Esophagus muscularis mucosa (tissue), 4 donors: ENCODE measurements around the gene ZBP1. TPM values are rescaled to one million over a fixed set of nuclear protein-coding genes. Genes with fewer than 3 reads are reported as not detected.

Source experiments
- DNase-seq: peaks from one replicate; pipeline ENCODE4 v3.0.0-alpha.2; 2017; ENCODE audit errors: extremely low spot score
- H3K27ac ChIP-seq, 4 donors: fragments of 200-600 bp; sonication (generic); replicated peaks in 1 of 4; 1 replicate in 3 of 4; 2 replicates in 1 of 4; pipeline ENCODE4 v1.5.1; 2016 to 2019; ENCODE audit warnings: mild to moderate bottlenecking in 1 of 4
- H3K27me3 ChIP-seq, 4 donors: fragments of 200-600 bp; sonication (generic); one replicate each; pipeline versions ENCODE4 v1.5.1 to v1.6.0; 2016 to 2019
- H3K36me3 ChIP-seq, 4 donors: fragments of 200-600 bp; sonication (generic); one replicate each; pipeline ENCODE4 v1.5.1; 2016 to 2019
- H3K4me1 ChIP-seq, 4 donors: fragments of 200-600 bp; sonication (generic); one replicate each; pipeline ENCODE4 v1.5.1; 2016 to 2019
- H3K4me3 ChIP-seq, 4 donors: fragments of 200-600 bp; sonication (generic); 1 replicate in 2 of 4; 2 replicates in 2 of 4; pipeline ENCODE4 v1.5.1; 2016 to 2019; ENCODE audit warnings: mild to moderate bottlenecking in 4 of 4, moderate library complexity in 1 of 4
- H3K9me3 ChIP-seq, 4 donors: fragments of 200-600 bp; sonication (generic); 1 replicate in 3 of 4; 2 replicates in 1 of 4; pipeline ENCODE4 v1.5.1; 2016 to 2019
- CTCF ChIP-seq, 3 experiments: fragments of 200-600 bp in 2 of 3; fragments of 450-650 bp in 1 of 3; sonication (generic) in 2 of 3; IDR thresholded peaks; one replicate each; pipeline ENCODE4 v1.5.1; 2017 to 2019; ENCODE audit warnings: antibody characterized with exemption in 3 of 3, mild to moderate bottlenecking in 2 of 3, moderate library complexity in 1 of 3
- EP300 ChIP-seq: sonication (generic); formaldehyde crosslinking; IDR thresholded peaks from one replicate; pipeline ENCODE4 v1.6.1; 2017; ENCODE audit warnings: antibody characterized with exemption
- POLR2A ChIP-seq: fragments of 450-650 bp; IDR thresholded peaks from one replicate; pipeline ENCODE4 v1.6.1; 2017; ENCODE audit warnings: antibody characterized with exemption, moderate library complexity, mild to moderate bottlenecking, low read depth
- POLR2AphosphoS5 ChIP-seq, 2 donors: sonication (generic); formaldehyde crosslinking; IDR thresholded peaks; one replicate each; pipeline ENCODE4 v1.6.1; 2017; ENCODE audit warnings: antibody characterized with exemption in 2 of 2
- WGBS: methylation state at CpG from one replicate; pipeline ENCODE4 v1.1.5; 2018; 5-methylcytosine and 5-hydroxymethylcytosine counted together
- intact Hi-C: fragments of 100-400 bp; cut with DNase I; formaldehyde crosslinking; loops from one replicate; pipeline ENCODE4 v1.15.1; 2023
- total RNA-seq, 4 donors: library from RNA; depleted of rRNA; stranded (reverse); fragments of >200 nt; gene quantifications; one replicate each; pipeline versions ENCODE4 v1.1.0 to v1.2.1, GENCODE V29; 2016

The ZBP1 gene
- total RNA-seq, 4 donors from 2014 or later: 0.33 to 0.75 TPM; not detected in 2

- intact Hi-C loops: loop anchor here (5.0 to 10.0 kb wide), 2 partner anchors 61 to 296 kb away; no protein-coding TSS in a partner anchor
- Histone ChIP-seq H3K27ac (no peak overlapping the region), H3K36me3 (peaks cover 0 to 47% (median 25%) of the 10 kb centered on the region in 4 donors), H3K4me1 (peaks cover 11 to 50% (median 40%) of the 10 kb centered on the region in 4 donors), H3K4me3 (no peak overlapping the region), H3K9me3 (no peaks in the 10 kb centered on the region), H3K27me3 (no peaks in the 10 kb centered on the region)
- 82% methylated on average over 8 of the region's 8 CpGs for WGBS
- DNase-seq: no peak
- no peak for TF ChIP-seq POLR2A
- TF ChIP-seq CTCF (IDR thresholded peaks at IDR 0.05): no peak
- no peak for TF ChIP-seq POLR2AphosphoS5 (IDR thresholded peaks at IDR 0.05)
- TF ChIP-seq EP300: no peak
Measured at GRCh38 chr20:57658447-57658832, 38.2 kb upstream of the ZBP1 start.

- no peak for TF ChIP-seq CTCF (IDR thresholded peaks at IDR 0.05)
- TF ChIP-seq POLR2AphosphoS5 (IDR thresholded peaks at IDR 0.05): peak; percentile 11 to 51
- H3K36me3 ChIP-seq: peaks cover 0 to 54% (median 30%) of the 10 kb centered on the region in 4 donors
- WGBS: 82% methylated on average over 19 of the region's 36 CpGs
- no peaks in the 10 kb centered on the region for H3K27me3 ChIP-seq
- no peak overlapping the region for H3K4me3 ChIP-seq
- H3K27ac ChIP-seq: peak overlapping the region in 3 of 4 donors; percentile 25 to 44 (median 27)
- H3K9me3 ChIP-seq: no peaks in the 10 kb centered on the region
- H3K4me1 ChIP-seq: peaks cover 11 to 45% (median 33%) of the 10 kb centered on the region in 4 donors
- intact Hi-C loops: loop anchor here (5.0 to 10.0 kb wide), 2 partner anchors 60 to 297 kb away; no protein-coding TSS in a partner anchor
- DNase-seq: peak; percentile 85
Measured at GRCh38 chr20:57657535-57658446, 37.6 kb upstream of the ZBP1 start.

- Histone ChIP-seq H3K27me3 (no peaks in the 10 kb centered on the region), H3K27ac (peak overlapping the region in 3 of 4 donors; percentile 25 to 44 (median 27)), H3K4me3 (no peak overlapping the region), H3K9me3 (no peaks in the 10 kb centered on the region), H3K4me1 (peaks cover 11 to 41% (median 27%) of the 10 kb centered on the region in 4 donors), H3K36me3 (peaks cover 8 to 62% (median 38%) of the 10 kb centered on the region in 4 donors)
- intact Hi-C loops: loop anchor here (5.0 to 10.0 kb wide), 2 partner anchors 60 to 298 kb away; no protein-coding TSS in a partner anchor
- peak; percentile 86 for DNase-seq
- WGBS: 90% methylated on average over 7 of the region's 20 CpGs
- TF ChIP-seq CTCF (IDR thresholded peaks at IDR 0.05) (no peak), POLR2A (no peak)
Measured at GRCh38 chr20:57656821-57657534, 36.8 kb upstream of the ZBP1 start.

GRCh38 chr20:57656252-57656820 is 36.1 kb upstream of the ZBP1 start:
- DNase-seq: peak; percentile 53
- no peaks in the 10 kb centered on the region for H3K9me3 ChIP-seq
- WGBS: 95% methylated on average over 4 of the region's 15 CpGs
- TF ChIP-seq POLR2A (no peak), EP300 (no peak), POLR2AphosphoS5 (IDR thresholded peaks at IDR 0.05) (no peak), CTCF (IDR thresholded peaks at IDR 0.05) (no peak)
- intact Hi-C loops: loop anchor here (5.0 to 10.0 kb wide), 2 partner anchors 59 to 298 kb away; no protein-coding TSS in a partner anchor
- H3K27ac ChIP-seq: peak overlapping the region in 1 of 4 donors; percentile 23
- H3K4me3 ChIP-seq: no peak overlapping the region
- H3K27me3 ChIP-seq: no peaks in the 10 kb centered on the region
- H3K36me3 ChIP-seq: peaks cover 10 to 67% (median 43%) of the 10 kb centered on the region in 4 donors
- peaks cover 8 to 38% (median 24%) of the 10 kb centered on the region in 4 donors for H3K4me1 ChIP-seq
